HL-60 (cell line): Measurements from ENCODE around the gene SH3PXD2A.

Experiments
- DNase-seq, 2 experiments: peaks; one replicate each; pipeline ENCODE4 v3.0.0-alpha.2; 2010 to 2020; ENCODE audit warnings: low read depth in 1 of 2, low spot score in 1 of 2
- H3K27ac ChIP-seq: fragments of 250-450 bp; sonication (Bioruptor Pico); replicated peaks from 2 replicates; pipeline ENCODE4 v1.5.1; 2020; ENCODE audit warnings: mild to moderate bottlenecking, moderate library complexity
- H3K27me3 ChIP-seq: fragments of 250-450 bp; sonication (Bioruptor Pico); 2 replicates; pipeline ENCODE4 v1.5.1; 2021; ENCODE audit warnings: mild to moderate bottlenecking, moderate library complexity; ENCODE audit not compliant: insufficient read depth, poor library complexity, severe bottlenecking
- H3K4me3 ChIP-seq: replicated peaks from 2 replicates; pipeline ENCODE4 v1.5.1; 2011; ENCODE audit warnings: mild to moderate bottlenecking, control low read depth, low read length; ENCODE audit not compliant: insufficient read depth
- CTCF ChIP-seq: IDR thresholded peaks from one replicate; pipeline ENCODE4 v1.5.1; 2011; ENCODE audit warnings: low read length, control low read depth, inconsistent platforms; ENCODE audit not compliant: insufficient read depth
- GABPA ChIP-seq: IDR thresholded peaks from 2 replicates; pipeline ENCODE4 v1.6.1; 2012; ENCODE audit warnings: low read depth
- POLR2AphosphoS5 ChIP-seq: IDR thresholded peaks from 2 replicates; pipeline ENCODE4 v1.6.1; 2012; ENCODE audit warnings: low read depth
- REST ChIP-seq: IDR thresholded peaks from 2 replicates; pipeline ENCODE4 v1.6.1; 2012; ENCODE audit warnings: low read depth; ENCODE audit not compliant: insufficient replicate concordance
- SPI1 ChIP-seq: IDR thresholded peaks from 2 replicates; pipeline ENCODE4 v1.6.1; 2012; ENCODE audit warnings: low read depth, mild to moderate bottlenecking, borderline replicate concordance

SH3PXD2A gene

GRCh38 chr10:103890688-103891087, 35.3 kb upstream of the SH3PXD2A start:
- H3K27me3 ChIP-seq = no peaks in the 10 kb centered on the region
- H3K4me3 ChIP-seq = no peak overlapping the region
- H3K27ac ChIP-seq = no peak overlapping the region
- no peak for DNase-seq
- no peak for TF ChIP-seq GABPA

GRCh38 chr10:103890194-103890658, 34.9 kb upstream of the SH3PXD2A start:
- TF ChIP-seq CTCF = no peak
- TF ChIP-seq POLR2AphosphoS5 = no peak
- TF ChIP-seq REST = no peak
- TF ChIP-seq SPI1 = no peak
- TF ChIP-seq GABPA = no peak
- Histone ChIP-seq H3K27me3 (no peaks in the 10 kb centered on the region), H3K4me3 (no peak overlapping the region), H3K27ac (no peak overlapping the region)
- DNase-seq = peak in 1 of 2 experiments; percentile 25

GRCh38 chr10:103889121-103889720, 33.8 kb upstream of the SH3PXD2A start:
- TF ChIP-seq REST = no peak
- no peak for TF ChIP-seq CTCF
- TF ChIP-seq GABPA = no peak
- no peak for TF ChIP-seq POLR2AphosphoS5
- TF ChIP-seq SPI1 = no peak
- DNase-seq = no peak
- Histone ChIP-seq H3K27ac (no peak overlapping the region), H3K27me3 (no peaks in the 10 kb centered on the region), H3K4me3 (no peak overlapping the region)

GRCh38 chr10:103888113-103888841, 32.9 kb upstream of the SH3PXD2A start:
- no peak overlapping the region for H3K27ac ChIP-seq
- DNase-seq = peak in 1 of 2 experiments; percentile 35
- TF ChIP-seq CTCF = peak; percentile 79
- TF ChIP-seq SPI1 = no peak
- TF ChIP-seq POLR2AphosphoS5 = no peak
- no peaks in the 10 kb centered on the region for H3K27me3 ChIP-seq
- no peak overlapping the region for H3K4me3 ChIP-seq
